ENCODE measurements around the gene ATXN7L1. TPM values are rescaled to one million over a fixed set of nuclear protein-coding genes. Genes with fewer than 3 reads are reported as not detected.
"Not testable (repeated sequence)": the region's sequence is repeated elsewhere in the genome, so short reads cannot be mapped to it uniquely, and the experiment has no call there.

ATXN7L1 gene
- total RNA-seq, 1 donor from 2014 or later: 16.0 TPM

- no peak overlapping the region for H3K27ac Mint-ChIP-seq
- TF ChIP-seq CTCF (conservative IDR thresholded peaks at IDR 0.05): no peak
- DNase-seq (ENCODE audit: extremely low spot score, unreplicated experiment): no peak
- no peaks in the 10 kb centered on the region for H3K27me3 Mint-ChIP-seq
- no peaks in the 10 kb centered on the region for H3K9me3 Mint-ChIP-seq
- H3K4me1 Mint-ChIP-seq (ENCODE audit: unreplicated experiment): peaks cover 7% of the 10 kb centered on the region
- no peak overlapping the region for H3K4me3 Mint-ChIP-seq
- H3K36me3 Mint-ChIP-seq: peaks cover 15% of the 10 kb centered on the region
Observed at GRCh38 chr7:105791926-105792325, 84.5 kb downstream of the ATXN7L1 start.

DNA sequence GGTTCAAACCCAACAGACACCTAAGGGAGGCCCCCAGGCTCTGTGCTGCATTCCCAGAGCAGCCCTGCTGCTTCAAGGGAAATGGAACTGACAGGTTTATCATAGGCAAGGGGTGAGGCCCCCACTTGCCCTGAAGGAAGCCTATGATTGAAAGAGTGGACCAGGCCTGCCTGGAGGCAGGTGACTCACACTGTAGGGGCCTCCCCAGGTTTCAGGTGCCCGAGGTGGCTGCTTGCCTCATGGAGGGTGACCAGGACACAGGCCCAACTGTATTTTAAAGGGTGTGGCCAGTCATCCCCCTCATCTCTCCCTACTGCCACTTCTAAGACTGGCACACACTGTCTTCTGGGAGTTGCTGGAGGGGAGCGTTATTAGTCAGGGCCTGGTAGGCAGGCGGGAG lies 85.4 kb downstream of the ATXN7L1 start:
- Mint-ChIP-seq H3K27me3 (no peaks in the 10 kb centered on the region), H3K4me1 (ENCODE audit: unreplicated experiment) (peaks cover 7% of the 10 kb centered on the region), H3K27ac (no peak overlapping the region), H3K36me3 (peaks cover 15% of the 10 kb centered on the region), H3K4me3 (no peak overlapping the region), H3K9me3 (no peaks in the 10 kb centered on the region)
- DNase-seq (ENCODE audit: extremely low spot score, unreplicated experiment): no peak
- TF ChIP-seq CTCF (conservative IDR thresholded peaks at IDR 0.05): no peak

DNA sequence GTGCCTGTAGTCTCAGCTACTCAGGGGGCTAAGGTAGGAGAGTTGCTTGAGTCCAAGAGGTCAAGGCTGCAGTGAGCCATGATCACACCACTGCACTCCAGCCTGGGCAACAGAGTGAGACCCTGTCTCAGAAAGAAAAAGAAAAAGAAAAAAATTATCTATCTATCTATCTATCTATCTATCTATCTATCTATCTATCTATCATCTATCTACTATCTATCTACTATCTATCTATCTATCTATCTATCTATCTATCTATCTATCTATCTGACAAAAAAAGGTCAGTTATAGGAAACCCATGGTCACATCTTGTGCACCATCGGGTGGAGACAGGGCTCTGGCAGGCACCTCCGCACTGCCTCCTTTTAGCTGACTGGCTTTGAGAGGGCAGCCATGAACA lies 85.9 kb downstream of the ATXN7L1 start:
- H3K27me3 Mint-ChIP-seq; H3K9me3 Mint-ChIP-seq; H3K27ac Mint-ChIP-seq; H3K4me3 Mint-ChIP-seq; H3K4me1 Mint-ChIP-seq (ENCODE audit: unreplicated experiment); DNase-seq (ENCODE audit: extremely low spot score, unreplicated experiment): not testable (repeated sequence)
- peaks cover 15% of the 10 kb centered on the region for H3K36me3 Mint-ChIP-seq

DNA sequence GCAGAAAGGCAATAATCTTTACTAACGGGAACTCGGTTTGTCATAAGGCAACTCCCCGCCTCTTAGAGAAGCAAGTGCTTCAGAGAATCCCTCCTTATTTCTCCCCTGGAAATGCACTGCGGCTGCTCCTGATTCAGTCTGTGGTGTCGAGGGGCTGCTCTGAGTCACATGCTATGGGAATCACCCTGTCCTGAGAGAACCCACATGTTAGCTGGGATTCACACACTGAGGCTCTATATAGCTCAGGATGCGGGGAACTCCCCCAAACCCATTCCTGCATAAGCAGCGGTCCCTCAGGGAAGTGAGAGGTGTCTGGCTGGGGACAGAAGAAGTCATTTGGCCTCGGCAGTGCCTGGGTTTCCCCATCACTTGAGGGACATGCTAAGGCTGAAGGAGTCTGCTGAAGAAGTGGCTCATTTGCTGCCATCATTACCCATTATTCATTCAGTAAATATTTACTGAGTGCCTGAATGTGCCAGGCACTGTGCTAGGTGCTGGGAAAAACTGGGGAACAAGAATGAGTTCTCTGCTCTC lies 87.5 kb downstream of the ATXN7L1 start:
- DNase-seq (ENCODE audit: extremely low spot score, unreplicated experiment): no peak
- Mint-ChIP-seq H3K27me3 (no peaks in the 10 kb centered on the region), H3K9me3 (no peaks in the 10 kb centered on the region), H3K4me1 (ENCODE audit: unreplicated experiment) (peaks cover 7% of the 10 kb centered on the region), H3K36me3 (peaks cover 19% of the 10 kb centered on the region), H3K27ac (no peak overlapping the region), H3K4me3 (no peak overlapping the region)
- TF ChIP-seq CTCF (conservative IDR thresholded peaks at IDR 0.05): no peak

- Mint-ChIP-seq H3K27ac (no peak overlapping the region), H3K27me3 (no peaks in the 10 kb centered on the region), H3K4me1 (ENCODE audit: unreplicated experiment) (peaks cover 7% of the 10 kb centered on the region), H3K4me3 (no peak overlapping the region), H3K36me3 (peaks cover 18% of the 10 kb centered on the region), H3K9me3 (no peaks in the 10 kb centered on the region)
- TF ChIP-seq CTCF (conservative IDR thresholded peaks at IDR 0.05): no peak
- no peak for DNase-seq (ENCODE audit: extremely low spot score, unreplicated experiment)
Observed at GRCh38 chr7:105788356-105788755, 88.0 kb downstream of the ATXN7L1 start.

- Mint-ChIP-seq H3K27ac (no peak overlapping the region), H3K36me3 (peaks cover 13% of the 10 kb centered on the region), H3K9me3 (no peaks in the 10 kb centered on the region), H3K4me1 (ENCODE audit: unreplicated experiment) (peaks cover 7% of the 10 kb centered on the region), H3K4me3 (no peak overlapping the region), H3K27me3 (no peaks in the 10 kb centered on the region)
- no peak for DNase-seq (ENCODE audit: extremely low spot score, unreplicated experiment)
- no peak for TF ChIP-seq CTCF (conservative IDR thresholded peaks at IDR 0.05)
Observed at GRCh38 chr7:105787793-105788192, 88.6 kb downstream of the ATXN7L1 start.

Measured in type B pancreatic cell (in vitro differentiated cells).